ENCODE measurements around the gene RSF1. TPM values are rescaled to one million over a fixed set of nuclear protein-coding genes. Genes with fewer than 3 reads are reported as not detected.

The RSF1 gene
- total and polyA plus RNA-seq, 2 donors (not counting 1 experiment from before 2014, with no cell fraction given), result 4.8 to 104 TPM

- H3K4me3 ChIP-seq (ENCODE audit: control extremely low read depth in 1 of 5, extremely low read depth in 1 of 5, insufficient read depth in 1 of 5, low read depth in 2 of 5, low read length in 4 of 5), result no peak overlapping the region
- TF ChIP-seq EZH2 (IDR thresholded peaks at IDR 0.05; ENCODE audit: borderline replicate concordance, insufficient read depth, low read depth, low read length, poor library complexity, severe bottlenecking) (no peak), CTCF (IDR thresholded peaks at IDR 0.05) (no peak)
- H3K36me3 ChIP-seq (replicated peaks in 1 of 2; ENCODE audit: control extremely low read depth in 1 of 2, control insufficient read depth in 1 of 2, extremely low read depth in 1 of 2, insufficient read depth in 2 of 2, low read length in 1 of 2), result peaks cover 14 to 20% of the 10 kb centered on the region in 2 experiments
- 100% methylated on average over 2 of the region's 3 CpGs for WGBS (ENCODE audit: insufficient coverage)
- Mint-ChIP-seq H3K4me1 (peaks cover 2% of the 10 kb centered on the region), H3K27me3 (no peaks in the 10 kb centered on the region), H3K4me3 (no peak overlapping the region), H3K27ac (no peak overlapping the region), H3K9me3 (ENCODE audit: insufficient read depth) (no peaks in the 10 kb centered on the region)
- H3K4me2 ChIP-seq (replicated peaks; ENCODE audit: low read depth, low read length, poor library complexity, severe bottlenecking), result no peak overlapping the region
- DNase-seq, result no peak
- H4K20me1 ChIP-seq (ENCODE audit: control insufficient read depth, insufficient read depth, low read length, poor library complexity, severe bottlenecking), result peaks cover 53% of the 10 kb centered on the region
- H2AFZ ChIP-seq (ENCODE audit: insufficient read depth, low read depth, low read length, poor library complexity, severe bottlenecking), result no peak overlapping the region
- peaks cover 47% of the 10 kb centered on the region for H3K79me2 ChIP-seq (ENCODE audit: control insufficient read depth, insufficient read depth, low read length)
- ATAC-seq (ENCODE audit: low read depth), result no peak
- intact Hi-C loops (cut with micrococcal nuclease), result no loop called here
- no peaks in the 10 kb centered on the region for H3K9me3 ChIP-seq (ENCODE audit: control extremely low read depth in 1 of 3, control insufficient read depth in 2 of 3, insufficient read depth in 1 of 3, low read length in 2 of 3)
- ChIA-PET CTCF (no interaction called here), POLR2A (no interaction called here)
- H3K4me1 ChIP-seq (ENCODE audit: control insufficient read depth in 2 of 2, insufficient read depth in 2 of 2, low read length in 2 of 2), result no peaks in the 10 kb centered on the region
- H3K27ac ChIP-seq (ENCODE audit: low read length in 2 of 2), result no peak overlapping the region
- H3K9ac ChIP-seq (ENCODE audit: low read length), result no peak overlapping the region
- no peaks in the 10 kb centered on the region for H3K27me3 ChIP-seq (replicated peaks in 1 of 4; ENCODE audit: control extremely low read depth in 1 of 4, control insufficient read depth in 3 of 4, insufficient read depth in 4 of 4, low read length in 3 of 4)
These were observed 73.0 kb downstream of the RSF1 start for GRCh38 chr11:77747381-77747969.

- no peaks in the 10 kb centered on the region for H3K4me1 Mint-ChIP-seq
- H3K9me3 Mint-ChIP-seq (ENCODE audit: insufficient read depth), result peaks cover 6% of the 10 kb centered on the region
- no peak overlapping the region for H3K4me3 Mint-ChIP-seq
- ChIA-PET CTCF (no interaction called here), POLR2A (no interaction called here)
- H3K36me3 ChIP-seq (replicated peaks in 1 of 2; ENCODE audit: control extremely low read depth in 1 of 2, control insufficient read depth in 1 of 2, extremely low read depth in 1 of 2, insufficient read depth in 2 of 2, low read length in 1 of 2), result peaks cover 8 to 52% of the 10 kb centered on the region in 2 experiments
- ATAC-seq (ENCODE audit: low read depth) (no peak), DNase-seq (no peak)
- WGBS (ENCODE audit: insufficient coverage), result 92% methylated on average over 2 of the region's 2 CpGs
- peaks cover 0 to 7% (median 2%) of the 10 kb centered on the region in 3 donors for H3K9me3 ChIP-seq (ENCODE audit: control extremely low read depth in 1 of 3, control insufficient read depth in 2 of 3, insufficient read depth in 1 of 3, low read length in 2 of 3)
- no peak overlapping the region for H2AFZ ChIP-seq (ENCODE audit: insufficient read depth, low read depth, low read length, poor library complexity, severe bottlenecking)
- H3K4me2 ChIP-seq (replicated peaks; ENCODE audit: low read depth, low read length, poor library complexity, severe bottlenecking), result no peak overlapping the region
- H3K79me2 ChIP-seq (ENCODE audit: control insufficient read depth, insufficient read depth, low read length), result peaks cover 14% of the 10 kb centered on the region
- H3K27me3 ChIP-seq (replicated peaks in 1 of 4; ENCODE audit: control extremely low read depth in 1 of 4, control insufficient read depth in 3 of 4, insufficient read depth in 4 of 4, low read length in 3 of 4), result no peaks in the 10 kb centered on the region
- intact Hi-C loops (cut with micrococcal nuclease), result no loop called here
- H3K9ac ChIP-seq (ENCODE audit: low read length), result no peak overlapping the region
- no peaks in the 10 kb centered on the region for H3K27me3 Mint-ChIP-seq
- no peak overlapping the region for H3K27ac ChIP-seq (ENCODE audit: low read length in 2 of 2)
- no peaks in the 10 kb centered on the region for H3K4me1 ChIP-seq (ENCODE audit: control insufficient read depth in 2 of 2, insufficient read depth in 2 of 2, low read length in 2 of 2)
- no peak overlapping the region for H3K27ac Mint-ChIP-seq
- H4K20me1 ChIP-seq (ENCODE audit: control insufficient read depth, insufficient read depth, low read length, poor library complexity, severe bottlenecking), result no peaks in the 10 kb centered on the region
- no peak overlapping the region for H3K4me3 ChIP-seq (ENCODE audit: control extremely low read depth in 1 of 5, extremely low read depth in 1 of 5, insufficient read depth in 1 of 5, low read depth in 2 of 5, low read length in 4 of 5)
- TF ChIP-seq CTCF (IDR thresholded peaks at IDR 0.05), result no peak
- no peak for TF ChIP-seq EZH2 (IDR thresholded peaks at IDR 0.05; ENCODE audit: borderline replicate concordance, insufficient read depth, low read depth, low read length, poor library complexity, severe bottlenecking)
These were observed 84.0 kb downstream of the RSF1 start for GRCh38 chr11:77736473-77736872.

All from B cell (primary cell).